Heart right ventricle (tissue), 16 donors: Measurements from ENCODE around the gene SLFNL1. TPM values are rescaled to one million over a fixed set of nuclear protein-coding genes. Genes with fewer than 3 reads are reported as not detected.

Experiments used
- ATAC-seq, 8 donors: fragments of 200-7000 bp; cut with Tn5 transposase; one replicate each; pipeline ENCODE4 v1.9.1; 2020; ENCODE audit warnings: mild to moderate bottlenecking in 8 of 8, moderate library complexity in 8 of 8, moderate number of reproducible peaks in 1 of 8
- DNase-seq, 2 donors: peaks; one replicate each; pipeline ENCODE4 v3.0.0-alpha.2; 2020
- H3K27ac ChIP-seq, 10 donors: fragments of 200-600 bp; sonication (generic) in 2 of 10; one replicate each; pipeline versions ENCODE4 v1.5.0 to v1.8.0; 2020 to 2022; ENCODE audit warnings: mild to moderate bottlenecking in 3 of 10
- H3K27me3 ChIP-seq, 7 donors: fragments of 200-600 bp; one replicate each; pipeline ENCODE4 v1.8.0; 2021 to 2022; ENCODE audit warnings: mild to moderate bottlenecking in 2 of 7
- H3K36me3 ChIP-seq, 9 donors: fragments of 200-600 bp; sonication (generic) in 1 of 9; one replicate each; pipeline versions ENCODE4 v1.5.0 to v1.8.0; 2020 to 2022; ENCODE audit warnings: mild to moderate bottlenecking in 2 of 9
- H3K4me1 ChIP-seq, 9 donors: fragments of 200-600 bp; sonication (generic) in 1 of 9; one replicate each; pipeline versions ENCODE4 v1.5.0 to v1.8.0; 2020 to 2022; ENCODE audit warnings: mild to moderate bottlenecking in 4 of 9
- H3K4me3 ChIP-seq, 10 donors: fragments of 200-600 bp; sonication (generic) in 2 of 10; one replicate each; pipeline versions ENCODE4 v1.5.0 to v1.8.0; 2020 to 2022; ENCODE audit warnings: mild to moderate bottlenecking in 7 of 10, moderate library complexity in 2 of 10
- H3K9me3 ChIP-seq, 11 donors: fragments of 200-600 bp in 10 of 11; sonication (generic) in 2 of 11; one replicate each; pipeline versions ENCODE4 v1.5.0 to v1.8.0; 2013 to 2022; ENCODE audit warnings: mild to moderate bottlenecking in 2 of 11, control low read depth in 1 of 11, moderate library complexity in 1 of 11
- CTCF ChIP-seq, 9 donors: fragments of 200-600 bp; sonication (generic) in 2 of 9; IDR thresholded peaks; one replicate each; pipeline versions ENCODE4 v1.5.0 to v1.8.0; 2021 to 2022; ENCODE audit warnings: antibody characterized with exemption in 9 of 9, mild to moderate bottlenecking in 5 of 9, moderate library complexity in 1 of 9
- WGBS, 2 donors: extraction: QIAGEN DNeasy Blood & Tissue Kit; methylation state at CpG; one replicate each; pipeline ENCODE4 v1.1.7; 2013; ENCODE audit warnings: inconsistent platforms in 1 of 2; 5-methylcytosine and 5-hydroxymethylcytosine counted together
- intact Hi-C, 10 donors: fragments of 100-400 bp; cut with DNase I; formaldehyde crosslinking; loops; one replicate each; pipeline versions ENCODE4 v1.11.1 to v1.14.2; 2022
- polyA plus RNA-seq, 2 donors: library from polyadenylated mRNA; stranded (reverse); fragments of 200-250 nt; gene quantifications; one replicate each; pipeline ENCODE4 v1.2.3, GENCODE V29; 2013
- total RNA-seq, 10 donors: library from RNA; stranded (reverse); fragmentation: NEBNext Ultra II Directional in 3 of 10; extraction: Animal tissue kit (Norgen Biotek cat#: 25700) in 3 of 10; gene quantifications; one replicate each; pipeline versions ENCODE4 v1.2.1 to v1.2.4, GENCODE V29; 2021 to 2023
- donor health status: Arrhythmogenic right ventricular cardiomyopathy.
- donor health status: ischemic (EF 13 %, LVEDD 7.1; RV severe dilation, severe dysfunction).
- donor health status: healthy with polysubstance abuse.
- donor health status: DM: no; HTN: yes; CAD: no.
- donor health status: DM: no; HTN: no; CAD: no.
- donor health status: ischemic (EF 25% LVEDD 6.9; RV normal size, moderate dysfunction).
- donor health status: ischemic (EF 25% LVEDD 5.7; RV mildly dilated, moderate dysfunction).
- donor health status: healthy.
- donor health status: DM: yes; HTN: yes; CAD: no.
- donor health status: Ischemic cardiomyopathy.
- donor health status: ischemic (EF 35%, LVEDD 5.7; RV mildly dilated, moderate dysfunction).
- donor health status: nonischemic (EF 11% LVEDD 7.7; RV severe dilation, severe dysfunction).
- donor health status: DM: yes; HTN: yes; CAD: no.
- donor health status: PGD.
- donor health status: ischemic (EF 29% LVEDD 5.4; RV normal size, mild dysfunction).
- donor health status: nonischemic (EF 23%, LVEDD 6.1; RV moderate dilation, normal function).

Gene SLFNL1
- total and polyA plus RNA-seq, 12 donors = 0.13 to 0.45 (median 0.22) TPM; not detected in 1

GRCh38 chr1:40981691-40982448 is 39.7 kb downstream of the SLFNL1 start:
- H3K27ac ChIP-seq = peak overlapping the region in 2 of 10 donors; percentile 22 to 26
- H3K4me3 ChIP-seq = peak overlapping the region in 2 of 10 donors; percentile 13 to 21

GRCh38 chr1:40980453-40981121 is 40.9 kb downstream of the SLFNL1 start:
- 35 to 45% methylated on average over 26 to 27 of the region's 27 CpGs for WGBS, 2 donors
- no peak for TF ChIP-seq CTCF (IDR thresholded peaks at IDR 0.05)
- Histone ChIP-seq H3K27ac (peak overlapping the region; percentile 79 to 94 (median 89)), H3K27me3 (no peaks in the 10 kb centered on the region), H3K4me3 (peak overlapping the region in 9 of 10 donors; percentile 67 to 91 (median 72)), H3K4me1 (peaks cover 0 to 32% (median 20%) of the 10 kb centered on the region in 9 donors), H3K36me3 (peaks cover 0 to 25% (median 0%) of the 10 kb centered on the region in 9 donors), H3K9me3 (no peaks in the 10 kb centered on the region)
- ATAC-seq (no peak), DNase-seq (peak in 1 of 2 donors; percentile 18)
- intact Hi-C loops = loop anchor here in 2 of 10 donors (10.0 kb wide), 2 partner anchors 124 to 134 kb away; no protein-coding TSS in a partner anchor

More at GRCh38 chr1:40981691-40982448, 39.7 kb downstream of the SLFNL1 start:
- TF ChIP-seq CTCF (IDR thresholded peaks at IDR 0.05) = no peak
- H3K9me3 ChIP-seq = no peaks in the 10 kb centered on the region
- WGBS, 2 donors = 61 to 65% methylated on average over 14 of the region's 14 CpGs
- H3K36me3 ChIP-seq = peaks cover 0 to 38% (median 0%) of the 10 kb centered on the region in 9 donors
- H3K4me1 ChIP-seq = peaks cover 0 to 35% (median 21%) of the 10 kb centered on the region in 9 donors
- no peaks in the 10 kb centered on the region for H3K27me3 ChIP-seq
- intact Hi-C loops = loop anchor here in 2 of 10 donors (10.0 kb wide), 2 partner anchors 123 to 133 kb away; no protein-coding TSS in a partner anchor
- ATAC-seq (peak in 1 of 8 donors; percentile 5), DNase-seq (no peak)

GRCh38 chr1:40980068-40980452 is 41.5 kb downstream of the SLFNL1 start:
- H3K36me3 ChIP-seq = peaks cover 0 to 20% (median 0%) of the 10 kb centered on the region in 9 donors
- H3K27ac ChIP-seq = peak overlapping the region; percentile 79 to 94 (median 89)
- H3K27me3 ChIP-seq = no peaks in the 10 kb centered on the region
- DNase-seq (no peak), ATAC-seq (peak in 4 of 8 donors; percentile 4 to 23 (median 14))
- intact Hi-C loops = loop anchor here in 2 of 10 donors (10.0 kb wide), 2 partner anchors 125 to 135 kb away; no protein-coding TSS in a partner anchor
- H3K4me3 ChIP-seq = peak overlapping the region in 9 of 10 donors; percentile 67 to 91 (median 72)
- no peaks in the 10 kb centered on the region for H3K9me3 ChIP-seq
- TF ChIP-seq CTCF (IDR thresholded peaks at IDR 0.05) = no peak
- peaks cover 0 to 32% (median 16%) of the 10 kb centered on the region in 9 donors for H3K4me1 ChIP-seq
- 0 to 1% methylated on average over 35 to 49 of the region's 50 CpGs for WGBS, 2 donors
